ENCODE measurements around the gene CSF1R.

GRCh38 chr5:150017226-150018005 is 68.9 kb downstream of the CSF1R start:
- TF ChIP-seq EZH2phosphoT487 (IDR thresholded peaks at IDR 0.05; ENCODE audit: low read depth): no peak
- no peak for TF ChIP-seq CTCF (IDR thresholded peaks at IDR 0.05; ENCODE audit: low read depth, low read length)
